A673 (cell line): ENCODE measurements around the gene FRMD4A. TPM values are rescaled to one million over a fixed set of nuclear protein-coding genes. Genes with fewer than 3 reads are reported as not detected.

Source experiments
- BruUV-seq: library from RNA; stranded (reverse); fragments of 400-500 nt; replicated peaks from 2 replicates; lab custom pipeline; 2021; lab: Mats Ljungman, UMichigan
- CTCF ChIA-PET: fragments of 300-600 bp; sonication (Branson Sonifier 250); formaldehyde crosslinking; loops from one replicate; lab custom pipeline; 2022; ENCODE audit warnings: antibody characterized with exemption; lab: Charles Lee
- POLR2A ChIA-PET: fragments of 300-600 bp; sonication (Branson Sonifier 250); formaldehyde crosslinking; loops from one replicate; lab custom pipeline; 2022; ENCODE audit warnings: antibody characterized with exemption; ENCODE audit not compliant: low non-redundant PET; lab: Charles Lee
- DNase-seq: peaks from one replicate; pipeline ENCODE4 v3.0.0-alpha.2; 2015; ENCODE audit warnings: low spot score
- H3K27ac ChIP-seq: fragments of 200-600 bp; sonication (generic); 2 replicates; pipeline ENCODE4 v1.5.1; 2016; ENCODE audit warnings: mixed run types, low read depth, mild to moderate bottlenecking, mixed read lengths, antibody characterized with exemption, low read length; ENCODE audit not compliant: poor library complexity, severe bottlenecking
- H3K27me3 ChIP-seq: fragments of 200-600 bp; sonication (generic); replicated peaks from 2 replicates; pipeline ENCODE4 v1.6.1; 2017; ENCODE audit warnings: mixed run types, low read depth, mild to moderate bottlenecking, mixed read lengths, antibody characterized with exemption, low read length; ENCODE audit not compliant: insufficient read depth, poor library complexity
- H3K36me3 ChIP-seq: fragments of 200-600 bp; sonication (generic); 2 replicates; pipeline ENCODE4 v1.6.1; 2016; ENCODE audit warnings: mixed run types, mild to moderate bottlenecking, mixed read lengths, antibody characterized with exemption, low read length; ENCODE audit not compliant: insufficient read depth, poor library complexity, severe bottlenecking
- H3K4me1 ChIP-seq: fragments of 200-600 bp; sonication (generic); 2 replicates; pipeline ENCODE4 v1.6.1; 2017; ENCODE audit warnings: mixed run types, mild to moderate bottlenecking, mixed read lengths, antibody characterized with exemption, low read length; ENCODE audit not compliant: insufficient read depth, poor library complexity, severe bottlenecking
- H3K4me3 ChIP-seq: fragments of 200-600 bp; sonication (generic); 2 replicates; pipeline ENCODE4 v1.5.1; 2016; ENCODE audit warnings: low read depth, mixed run types, mild to moderate bottlenecking, mixed read lengths, low read length; ENCODE audit not compliant: poor library complexity, severe bottlenecking
- H3K9me3 ChIP-seq: fragments of 200-600 bp; sonication (generic); 2 replicates; pipeline ENCODE4 v1.6.1; 2016; ENCODE audit warnings: mixed run types, low read depth, mild to moderate bottlenecking, mixed read lengths, antibody characterized with exemption, low read length; ENCODE audit not compliant: poor library complexity, severe bottlenecking
- CTCF ChIP-seq: fragments of 300-800, 200-600 bp; sonication (generic); conservative IDR thresholded peaks from 2 replicates; pipeline ENCODE4 v1.5.1; 2017; ENCODE audit warnings: low read depth, mild to moderate bottlenecking, antibody characterized with exemption, low read length, moderate library complexity, mixed read lengths
- EZH2 ChIP-seq: fragments of 200-600 bp; sonication (generic); IDR thresholded peaks from 2 replicates; pipeline ENCODE4 v1.6.1; 2017; ENCODE audit warnings: borderline replicate concordance, low read depth, mild to moderate bottlenecking, mixed read lengths, antibody characterized with exemption, low read length; ENCODE audit not compliant: poor library complexity, severe bottlenecking
- intact Hi-C: fragments of 100-400 bp; cut with micrococcal nuclease; formaldehyde crosslinking; loops from one replicate; pipeline ENCODE4 v1.10.0; 2022; ENCODE audit not compliant: unreplicated experiment
- total RNA-seq: library from RNA; stranded (reverse); gene quantifications from 2 replicates; pipeline ENCODE4 v1.2.3, GENCODE V29; 2021

The FRMD4A gene
- total RNA-seq, 1 experiment from 2014 or later, result 26.3 TPM

- no peaks in the 10 kb centered on the region for H3K4me1 ChIP-seq
- BruUV-seq, result no TSS peak
- ChIA-PET POLR2A (no interaction called here), CTCF (no interaction called here)
- TF ChIP-seq EZH2 (no peak), CTCF (no peak)
- no peaks in the 10 kb centered on the region for H3K9me3 ChIP-seq
- intact Hi-C loops, result no loop called here
- H3K4me3 ChIP-seq, result no peak overlapping the region
- H3K27ac ChIP-seq, result no peak overlapping the region
- no peak for DNase-seq
- H3K36me3 ChIP-seq, result no peaks in the 10 kb centered on the region
- H3K27me3 ChIP-seq, result peaks cover 5% of the 10 kb centered on the region
Observed at GRCh38 chr10:14022954-14023672, 307.6 kb downstream of the FRMD4A start.

GRCh38 chr10:14022052-14022451 lies 308.7 kb downstream of the FRMD4A start:
- H3K4me1 ChIP-seq, result no peaks in the 10 kb centered on the region

GRCh38 chr10:14020037-14020664 lies 310.6 kb downstream of the FRMD4A start:
- POLR2A ChIA-PET, result no interaction called here
- H3K9me3 ChIP-seq, result no peaks in the 10 kb centered on the region
- intact Hi-C loops, result no loop called here
- BruUV-seq, result no TSS peak
- H3K4me1 ChIP-seq, result no peaks in the 10 kb centered on the region
- no peak overlapping the region for H3K27ac ChIP-seq
- TF ChIP-seq CTCF (no peak), EZH2 (no peak)
- CTCF ChIA-PET, result no interaction called here
- H3K36me3 ChIP-seq, result no peaks in the 10 kb centered on the region
- peaks cover 8% of the 10 kb centered on the region for H3K27me3 ChIP-seq
- DNase-seq, result no peak
- H3K4me3 ChIP-seq, result no peak overlapping the region

More at GRCh38 chr10:14022052-14022451, 308.7 kb downstream of the FRMD4A start:
- peaks cover 5% of the 10 kb centered on the region for H3K27me3 ChIP-seq
- H3K27ac ChIP-seq, result no peak overlapping the region
- no peak for DNase-seq
- no peaks in the 10 kb centered on the region for H3K9me3 ChIP-seq
- TF ChIP-seq CTCF (no peak), EZH2 (no peak)
- ChIA-PET POLR2A (no interaction called here), CTCF (no interaction called here)
- no peaks in the 10 kb centered on the region for H3K36me3 ChIP-seq
- H3K4me3 ChIP-seq, result no peak overlapping the region
- no TSS peak for BruUV-seq
- intact Hi-C loops, result no loop called here
